Activated CD8-positive, alpha-beta memory T cell treated with anti-CD3 and anti-CD28 coated beads, Interleukin-2, amount 50 U/mL, for 24 hours (primary cell): ENCODE measurements around the gene RARRES1.

ENCODE experiments used
- DNase-seq: peaks from one replicate; pipeline ENCODE4 v3.0.0-alpha.2; 2020; ENCODE audit errors: extremely low read depth

The RARRES1 gene

DNA sequence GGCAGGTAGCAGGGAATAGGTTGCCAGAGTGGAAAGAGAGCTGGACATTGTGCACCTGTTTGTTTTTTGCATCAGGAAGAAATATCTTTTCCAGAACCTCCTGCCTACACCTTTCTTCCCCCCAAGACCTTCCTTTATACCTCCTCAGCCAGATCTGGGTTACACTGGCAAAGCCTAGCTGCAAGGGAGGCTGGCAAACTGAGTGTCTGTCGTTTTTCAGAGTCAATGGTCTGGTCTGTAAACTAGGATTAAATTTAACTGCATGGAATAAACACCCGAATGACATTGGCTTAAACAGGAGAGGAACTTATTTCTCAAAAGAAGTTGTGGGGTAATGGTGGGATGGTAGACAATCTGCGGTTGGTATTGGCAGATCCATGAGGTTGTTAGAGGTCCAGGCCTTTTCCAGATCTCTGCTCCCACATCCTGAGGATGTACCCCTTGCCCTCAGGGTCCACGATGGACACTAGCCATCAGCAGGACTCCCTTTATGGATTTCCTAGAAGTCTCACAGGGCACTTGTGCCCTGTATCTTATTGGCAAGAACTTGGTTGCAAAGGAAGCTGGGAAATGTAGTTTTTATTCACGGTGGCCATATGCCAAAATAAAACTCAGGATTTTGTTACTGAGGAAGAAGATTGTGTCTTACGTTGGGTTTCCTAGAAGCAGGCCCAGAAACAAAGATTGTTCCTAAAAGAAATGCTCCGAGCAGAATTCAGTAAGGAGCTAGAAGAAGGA lies 3.2 kb upstream of the RARRES1 start:
- no peak for DNase-seq

- no peak for DNase-seq
Observed at GRCh38 chr3:158733656-158734055, 1.4 kb upstream of the RARRES1 start.

GRCh38 chr3:158732856-158733200 lies 571 bp upstream of the RARRES1 start:
- DNase-seq: no peak

GRCh38 chr3:158731486-158731885 lies 771 bp downstream of the RARRES1 start:
- no peak for DNase-seq

DNA sequence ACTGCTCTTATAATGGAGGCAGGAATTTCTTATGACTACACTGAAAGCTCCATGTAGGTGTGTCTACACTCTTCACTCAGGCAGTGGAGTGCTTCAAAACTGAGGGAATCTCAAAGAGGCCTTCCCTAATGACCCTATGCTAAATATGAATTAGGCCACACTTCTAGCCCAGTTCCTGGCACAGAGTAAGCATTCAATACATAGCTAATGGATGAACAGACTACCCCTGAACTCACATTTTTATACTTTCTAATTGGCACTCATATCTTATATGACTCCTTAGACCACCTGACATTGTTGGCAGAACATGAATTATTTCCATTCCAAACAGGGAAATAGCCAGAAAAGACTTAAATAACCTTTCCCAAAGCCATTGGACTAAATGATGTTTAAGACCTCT lies 3.4 kb downstream of the RARRES1 start:
- no peak for DNase-seq

- no peak for DNase-seq
Observed at GRCh38 chr3:158728061-158728377, 4.2 kb downstream of the RARRES1 start.

DNA sequence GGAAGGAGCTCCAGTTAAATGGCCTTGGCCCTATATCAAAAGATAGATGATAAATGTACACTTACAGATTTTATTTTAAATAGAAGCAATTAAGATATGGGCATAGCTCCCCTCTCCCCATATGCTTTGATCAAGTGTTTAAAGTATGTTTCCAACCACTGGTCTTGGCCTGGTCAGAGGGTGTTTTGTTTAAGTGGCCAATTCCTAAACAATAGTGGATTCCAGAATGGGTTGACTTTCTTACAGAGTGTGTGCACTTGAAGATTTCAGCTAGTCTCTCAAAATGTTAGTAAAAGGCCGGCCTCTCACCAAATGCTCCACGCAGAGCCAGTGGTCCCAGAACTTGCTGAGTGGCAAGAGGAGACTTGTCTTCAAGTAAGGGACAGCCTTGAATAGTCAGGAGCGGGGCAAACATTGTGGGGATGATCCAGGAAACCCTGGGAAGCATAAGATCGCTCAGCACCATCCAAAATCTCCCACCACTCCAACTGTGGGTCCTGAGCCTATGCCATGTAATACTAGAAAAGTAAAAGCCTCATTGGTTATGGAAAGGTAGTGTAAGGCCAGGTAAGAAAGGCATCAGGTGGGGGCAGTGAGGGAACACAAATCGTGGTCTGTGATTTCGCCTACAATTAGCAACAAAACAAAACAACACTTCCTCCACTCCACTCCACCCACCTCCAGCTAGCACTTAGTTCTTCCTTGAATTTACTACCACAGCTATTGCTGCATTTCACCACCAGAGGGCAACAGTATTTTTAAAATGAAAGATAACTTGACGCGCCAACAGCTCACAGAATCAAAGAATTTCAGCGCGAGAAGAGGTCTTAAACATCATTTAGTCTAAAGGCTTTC lies 4.8 kb downstream of the RARRES1 start:
- DNase-seq: no peak

- DNase-seq: no peak
Observed at GRCh38 chr3:158725348-158726011, 6.8 kb downstream of the RARRES1 start.

DNA sequence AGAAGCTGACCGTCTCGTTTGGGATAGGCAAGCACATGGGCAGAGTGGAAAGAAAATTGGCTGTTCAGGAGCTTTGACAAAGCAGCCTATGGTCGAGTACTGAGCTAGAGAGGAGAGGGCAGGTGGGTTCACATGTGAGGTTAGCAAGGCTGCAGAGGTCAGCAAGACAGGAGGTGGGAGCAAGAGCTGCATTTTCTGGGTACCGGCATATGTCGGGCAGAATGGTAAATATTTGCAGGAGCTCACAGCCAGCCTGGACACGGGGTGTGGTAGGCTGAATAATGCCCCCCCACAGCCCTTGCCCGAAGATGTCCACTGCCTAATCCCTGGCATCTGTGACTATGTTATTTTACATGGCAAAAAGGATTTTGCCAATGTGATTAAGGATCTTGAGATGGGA lies 8.3 kb downstream of the RARRES1 start:
- DNase-seq: no peak

DNA sequence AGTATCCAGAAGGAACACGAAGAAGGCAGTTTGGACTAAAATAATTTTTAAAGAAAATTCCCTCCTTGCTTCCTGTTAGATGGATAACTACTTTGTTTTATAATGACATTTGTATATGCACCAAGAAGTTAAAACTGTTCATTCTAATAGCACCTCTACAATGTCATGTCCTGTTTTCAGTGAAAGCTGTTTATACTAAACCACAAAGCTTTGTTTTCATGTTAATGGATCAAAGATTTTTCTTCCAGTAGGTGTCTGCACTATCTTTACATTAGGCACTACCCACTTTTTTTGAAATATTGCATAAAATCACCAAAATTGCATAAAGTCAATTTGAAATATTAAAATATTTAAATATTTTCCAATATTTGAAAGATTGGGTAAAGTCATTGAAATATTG lies 10.1 kb downstream of the RARRES1 start:
- DNase-seq: no peak

- DNase-seq: no peak
Observed at GRCh38 chr3:158718490-158719170, 13.6 kb downstream of the RARRES1 start.

DNA sequence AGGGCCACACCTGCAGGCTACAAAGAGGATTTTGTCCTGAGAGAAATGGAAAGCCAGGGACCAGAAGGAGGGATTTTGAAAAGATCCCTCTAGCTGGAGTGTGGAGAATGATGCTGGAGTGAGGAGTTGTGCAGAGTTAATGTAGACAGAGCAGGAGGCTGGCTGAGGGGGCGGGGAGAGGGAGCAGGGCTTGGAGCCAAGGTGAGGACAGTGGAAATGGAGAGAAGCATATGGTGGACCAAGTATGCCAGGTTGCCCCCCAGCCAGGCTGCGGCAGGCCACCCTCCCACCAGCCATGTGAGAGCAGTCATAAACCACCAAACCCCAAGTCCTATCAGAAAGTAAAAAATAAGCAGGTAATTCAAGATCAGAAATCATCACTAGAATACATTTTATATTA lies 14.7 kb downstream of the RARRES1 start:
- no peak for DNase-seq

DNA sequence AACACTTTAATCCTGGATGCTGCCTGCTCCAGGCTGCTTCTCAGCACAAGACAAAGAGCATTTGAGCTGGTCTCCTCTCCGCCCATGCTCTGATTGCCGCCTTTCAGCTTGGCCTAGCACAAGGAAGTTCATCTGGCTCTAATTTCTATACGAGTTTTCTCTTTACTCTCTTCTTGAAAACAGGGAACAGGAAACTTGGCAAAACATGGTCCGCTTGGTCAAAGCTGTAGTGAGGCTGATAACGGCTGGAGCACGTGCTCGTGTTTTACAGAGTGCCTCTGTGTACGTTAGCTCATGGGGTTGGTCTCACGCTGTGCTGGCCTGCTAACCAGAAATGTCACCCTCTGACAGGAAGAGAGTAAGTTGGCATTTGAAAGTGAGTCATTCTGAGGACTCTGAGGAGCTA lies 19.2 kb downstream of the RARRES1 start:
- no peak for DNase-seq

- no peak for DNase-seq
Observed at GRCh38 chr3:158712443-158712842, 19.8 kb downstream of the RARRES1 start.

GRCh38 chr3:158711886-158712285 lies 20.4 kb downstream of the RARRES1 start:
- no peak for DNase-seq

- DNase-seq: no peak
Observed at GRCh38 chr3:158710601-158711000, 21.7 kb downstream of the RARRES1 start.

- no peak for DNase-seq
Observed at GRCh38 chr3:158709666-158710083, 22.6 kb downstream of the RARRES1 start.

- DNase-seq: no peak
Observed at GRCh38 chr3:158703566-158703965, 28.7 kb downstream of the RARRES1 start.

DNA sequence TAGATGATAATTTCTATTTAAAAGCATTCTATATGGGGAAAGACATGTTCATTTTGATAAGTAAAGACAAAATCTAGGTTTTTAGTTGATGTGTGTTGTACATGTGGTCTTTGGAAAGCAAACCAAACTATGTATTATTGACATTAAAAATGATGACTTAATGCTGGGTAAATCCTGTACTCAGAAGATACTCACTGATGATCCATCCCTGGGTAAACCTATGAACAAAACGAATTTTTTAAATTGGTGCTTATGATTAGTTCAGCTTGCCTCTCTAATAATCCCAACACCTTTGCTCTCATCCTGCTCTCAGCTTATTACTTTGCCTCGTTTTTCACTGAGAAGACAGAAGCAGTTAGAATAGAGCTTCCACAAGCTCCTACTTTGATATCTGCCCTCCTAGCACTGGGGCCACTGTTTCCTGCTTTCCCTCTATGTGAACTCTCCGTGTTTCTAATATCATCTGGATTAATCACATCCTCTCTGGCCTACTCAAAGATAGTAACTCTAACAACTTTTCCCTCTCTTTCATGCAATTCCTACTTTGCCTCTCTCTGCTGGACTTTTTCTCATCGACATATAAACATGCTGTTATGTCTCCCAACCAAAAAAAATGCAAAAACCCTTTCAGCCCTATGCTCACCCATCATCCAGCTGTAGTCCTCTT lies 29.3 kb downstream of the RARRES1 start:
- no peak for DNase-seq

- DNase-seq: no peak
Observed at GRCh38 chr3:158701420-158702065, 30.7 kb downstream of the RARRES1 start.

DNA sequence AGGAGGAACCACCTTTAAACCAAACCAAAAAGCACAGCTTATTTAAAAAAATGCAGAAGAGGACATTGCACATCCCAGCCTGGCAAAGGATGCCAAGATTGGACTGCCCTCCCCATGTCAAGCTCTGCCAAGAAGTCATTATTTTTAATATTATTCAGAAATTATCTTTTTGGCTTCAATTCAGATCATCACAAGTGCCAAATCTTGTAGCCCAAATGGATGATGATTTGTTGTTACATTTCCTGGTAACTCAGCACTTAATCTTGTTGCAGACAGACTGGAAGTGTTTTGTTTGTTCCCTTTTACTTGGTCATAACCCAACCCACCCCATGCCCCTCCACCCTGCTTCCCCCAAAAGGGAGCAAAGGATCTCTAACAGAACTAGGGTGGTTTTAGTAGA lies 31.7 kb downstream of the RARRES1 start:
- DNase-seq: no peak
